Lung (tissue), 12 donors: Measurements from ENCODE around the gene ATMIN. TPM values are rescaled to one million over a fixed set of nuclear protein-coding genes. Genes with fewer than 3 reads are reported as not detected.
A peak's percentile ranks its signal among the peaks of the same experiment; 100 is the strongest.

Experiments used
- ATAC-seq: fragments of 200-7000 bp; cut with Tn5 transposase; one replicate; pipeline ENCODE4 v1.9.1; 2020; ENCODE audit warnings: moderate number of reproducible peaks; ENCODE audit not compliant: insufficient read depth, low FRiP score
- DNase-seq, 3 donors: peaks; one replicate each; pipeline ENCODE4 v3.0.0-alpha.2; 2013 to 2017
- H3K27ac ChIP-seq, 2 donors: one replicate each; pipeline ENCODE4 v1.5.1; 2013; ENCODE audit warnings: mild to moderate bottlenecking in 2 of 2, moderate library complexity in 2 of 2, control low read depth in 1 of 2, inconsistent platforms in 1 of 2, low read depth in 1 of 2, low read length in 1 of 2
- H3K27me3 ChIP-seq, 3 donors: one replicate each; pipeline ENCODE4 v1.5.1; 2013; ENCODE audit warnings: low read length in 2 of 3; ENCODE audit not compliant: control insufficient read depth in 3 of 3, insufficient read depth in 3 of 3
- H3K36me3 ChIP-seq, 4 donors: one replicate each; pipeline ENCODE4 v1.5.1; 2013; ENCODE audit warnings: low read length in 4 of 4, mild to moderate bottlenecking in 1 of 4, moderate library complexity in 1 of 4; ENCODE audit not compliant: control insufficient read depth in 4 of 4, insufficient read depth in 4 of 4
- H3K4me1 ChIP-seq, 5 donors: one replicate each; pipeline ENCODE4 v1.5.1; 2013; ENCODE audit warnings: low read length in 5 of 5, mild to moderate bottlenecking in 2 of 5, moderate library complexity in 1 of 5; ENCODE audit not compliant: control insufficient read depth in 5 of 5, insufficient read depth in 5 of 5
- H3K4me3 ChIP-seq: one replicate; pipeline ENCODE4 v1.5.1; 2013; ENCODE audit warnings: mild to moderate bottlenecking, control low read depth, moderate library complexity
- H3K9ac ChIP-seq, 2 donors: one replicate each; pipeline ENCODE4 v1.5.1; 2013; ENCODE audit warnings: low read length in 2 of 2, control low read depth in 1 of 2; ENCODE audit not compliant: insufficient read depth in 1 of 2
- H3K9me3 ChIP-seq, 4 donors: one replicate each; pipeline ENCODE4 v1.5.1; 2013; ENCODE audit warnings: low read length in 3 of 4, mild to moderate bottlenecking in 1 of 4, moderate library complexity in 1 of 4; ENCODE audit not compliant: control insufficient read depth in 4 of 4, insufficient read depth in 3 of 4
- WGBS, 2 donors: extraction: QIAGEN DNeasy Blood & Tissue Kit; methylation state at CpG; one replicate each; pipeline ENCODE4 v1.1.7; 2013; 5-methylcytosine and 5-hydroxymethylcytosine counted together
- polyA plus RNA-seq, 2 donors: library from polyadenylated mRNA; stranded (reverse); fragments of 200-250 nt; gene quantifications; one replicate each; pipeline ENCODE4 v1.2.1, GENCODE V29; 2013
- total RNA-seq, 2 donors: library from RNA; depleted of rRNA in 1 of 2; stranded (reverse); fragments of >200 nt in 1 of 2; gene quantifications; one replicate each; pipeline ENCODE4 v1.2.1, GENCODE V29; 2014 to 2021
- TF ChIP-seq, protein P1 (sequence below): IDR thresholded peaks from 2 replicates; pipeline ENCODE4 v1.5.1; 2012; ENCODE audit warnings: mild to moderate bottlenecking; ENCODE audit errors: control extremely low read depth, extremely low read depth
- donor health status: control.
- donor health status: control.
- donor health status: Bipolar disorder and iron deficiency.
- donor health status: healthy.
- donor health status: DM: yes; HTN: yes; CAD: no.

Gene ATMIN
- total and polyA plus RNA-seq, 4 donors = 11.6 to 28.8 (median 19.1) TPM

DNA sequence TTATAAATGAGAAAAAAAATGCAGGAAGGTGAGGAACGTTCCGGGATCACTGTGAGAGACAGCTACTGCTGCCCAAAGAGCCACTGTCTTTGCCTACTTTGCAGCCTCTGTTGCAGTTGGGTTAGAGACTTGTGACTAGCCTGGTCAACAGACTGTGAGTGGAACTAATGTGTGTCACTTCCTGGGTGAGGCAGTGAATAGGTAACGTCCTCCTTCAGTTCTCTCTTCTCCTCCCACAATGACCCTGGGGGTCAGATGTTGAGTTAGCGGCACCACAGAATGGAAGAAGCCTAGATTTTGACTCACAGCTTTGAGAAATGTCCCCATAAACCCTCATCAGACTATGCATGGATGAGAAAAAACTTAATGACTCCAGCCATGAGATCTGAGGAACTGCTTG lies 36.2 kb downstream of the ATMIN start:
- Histone ChIP-seq H3K9ac (no peak overlapping the region), H3K4me1 (no peaks in the 10 kb centered on the region), H3K9me3 (no peaks in the 10 kb centered on the region), H3K27me3 (no peaks in the 10 kb centered on the region), H3K27ac (no peak overlapping the region), H3K36me3 (no peaks in the 10 kb centered on the region), H3K4me3 (no peak overlapping the region)
- 75 to 86% methylated on average over 4 of the region's 4 CpGs for WGBS, 2 donors
- ATAC-seq (no peak), DNase-seq (no peak)
- TF ChIP-seq, protein P1, sequence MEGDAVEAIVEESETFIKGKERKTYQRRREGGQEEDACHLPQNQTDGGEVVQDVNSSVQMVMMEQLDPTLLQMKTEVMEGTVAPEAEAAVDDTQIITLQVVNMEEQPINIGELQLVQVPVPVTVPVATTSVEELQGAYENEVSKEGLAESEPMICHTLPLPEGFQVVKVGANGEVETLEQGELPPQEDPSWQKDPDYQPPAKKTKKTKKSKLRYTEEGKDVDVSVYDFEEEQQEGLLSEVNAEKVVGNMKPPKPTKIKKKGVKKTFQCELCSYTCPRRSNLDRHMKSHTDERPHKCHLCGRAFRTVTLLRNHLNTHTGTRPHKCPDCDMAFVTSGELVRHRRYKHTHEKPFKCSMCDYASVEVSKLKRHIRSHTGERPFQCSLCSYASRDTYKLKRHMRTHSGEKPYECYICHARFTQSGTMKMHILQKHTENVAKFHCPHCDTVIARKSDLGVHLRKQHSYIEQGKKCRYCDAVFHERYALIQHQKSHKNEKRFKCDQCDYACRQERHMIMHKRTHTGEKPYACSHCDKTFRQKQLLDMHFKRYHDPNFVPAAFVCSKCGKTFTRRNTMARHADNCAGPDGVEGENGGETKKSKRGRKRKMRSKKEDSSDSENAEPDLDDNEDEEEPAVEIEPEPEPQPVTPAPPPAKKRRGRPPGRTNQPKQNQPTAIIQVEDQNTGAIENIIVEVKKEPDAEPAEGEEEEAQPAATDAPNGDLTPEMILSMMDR = no peak

- Histone ChIP-seq H3K9ac (no peak overlapping the region), H3K4me3 (no peak overlapping the region), H3K27ac (no peak overlapping the region), H3K4me1 (peaks cover 0 to 7% (median 0%) of the 10 kb centered on the region in 5 donors), H3K27me3 (no peaks in the 10 kb centered on the region), H3K36me3 (no peaks in the 10 kb centered on the region), H3K9me3 (no peaks in the 10 kb centered on the region)
- 68 to 72% methylated on average over 5 of the region's 5 CpGs for WGBS, 2 donors
- TF ChIP-seq, protein P1 = no peak
- DNase-seq (peak in 1 of 3 donors; percentile 25), ATAC-seq (no peak)
Measured at GRCh38 chr16:81073560-81074330, 38.1 kb downstream of the ATMIN start.

- Histone ChIP-seq H3K9ac (peak overlapping the region; percentile 77 to 98), H3K27ac (peak overlapping the region; percentile 90 to 97), H3K9me3 (no peaks in the 10 kb centered on the region), H3K4me1 (peaks cover 0 to 7% (median 0%) of the 10 kb centered on the region in 5 donors), H3K27me3 (no peaks in the 10 kb centered on the region), H3K36me3 (no peaks in the 10 kb centered on the region), H3K4me3 (peak overlapping the region; percentile 68)
- DNase-seq = peak in 1 of 3 donors; percentile 96
- ATAC-seq = peak; percentile 91
- TF ChIP-seq, protein P1 = no peak
- WGBS, 2 donors = 1% methylated on average over 27 of the region's 27 CpGs
Measured at GRCh38 chr16:81076566-81077075, 41.0 kb downstream of the ATMIN start.
